Measurements from ENCODE around the gene SLC25A31. TPM values are rescaled to one million over a fixed set of nuclear protein-coding genes. Genes with fewer than 3 reads are reported as not detected.

Gene SLC25A31
- total RNA-seq, 1 donor from 2014 or later, result not detected

DNA sequence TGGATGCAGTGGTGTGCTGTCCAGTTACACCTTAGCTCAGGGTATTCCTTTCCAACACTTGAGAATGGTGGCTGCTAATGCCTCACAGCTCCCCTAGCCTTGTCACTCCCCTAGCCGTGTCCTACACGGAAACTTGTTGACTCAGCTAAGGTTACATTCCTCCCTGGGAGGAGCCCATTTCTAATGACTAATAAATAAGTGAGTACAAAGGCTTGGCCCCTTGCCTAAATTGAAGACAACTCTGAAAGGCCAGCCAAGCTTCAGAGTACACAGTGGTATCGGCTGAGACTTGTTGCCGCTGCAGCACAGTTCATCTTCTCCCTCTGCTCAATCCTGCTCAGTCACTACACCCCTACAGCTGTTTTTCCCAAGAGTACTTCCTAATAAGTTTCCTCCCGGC is 21.2 kb upstream of the SLC25A31 start:
- Mint-ChIP-seq H3K27me3 (ENCODE audit: low read depth) (no peaks in the 10 kb centered on the region), H3K36me3 (ENCODE audit: low read depth) (peaks cover 16% of the 10 kb centered on the region), H3K27ac (ENCODE audit: unreplicated experiment) (no peak overlapping the region), H3K4me3 (ENCODE audit: unreplicated experiment) (no peak overlapping the region), H3K9me3 (ENCODE audit: low read depth) (no peaks in the 10 kb centered on the region), H3K4me1 (ENCODE audit: low read depth) (peaks cover 4% of the 10 kb centered on the region)
- DNase-seq (ENCODE audit: low spot score), result no peak
- no peak for TF ChIP-seq CTCF (IDR thresholded peaks at IDR 0.05)

- no peak overlapping the region for H3K27ac Mint-ChIP-seq (ENCODE audit: unreplicated experiment)
- DNase-seq (ENCODE audit: low spot score), result no peak
- no peaks in the 10 kb centered on the region for H3K27me3 Mint-ChIP-seq (ENCODE audit: low read depth)
- peaks cover 19% of the 10 kb centered on the region for H3K36me3 Mint-ChIP-seq (ENCODE audit: low read depth)
- no peak for TF ChIP-seq CTCF (IDR thresholded peaks at IDR 0.05)
- H3K4me1 Mint-ChIP-seq (ENCODE audit: low read depth), result peaks cover 4% of the 10 kb centered on the region
- no peaks in the 10 kb centered on the region for H3K9me3 Mint-ChIP-seq (ENCODE audit: low read depth)
- H3K4me3 Mint-ChIP-seq (ENCODE audit: unreplicated experiment), result no peak overlapping the region
Observed at GRCh38 chr4:127709456-127709855, 20.7 kb upstream of the SLC25A31 start.

- no peaks in the 10 kb centered on the region for H3K27me3 Mint-ChIP-seq (ENCODE audit: low read depth)
- no peak overlapping the region for H3K4me3 Mint-ChIP-seq (ENCODE audit: unreplicated experiment)
- H3K27ac Mint-ChIP-seq (ENCODE audit: unreplicated experiment), result no peak overlapping the region
- DNase-seq (ENCODE audit: low spot score), result no peak
- no peak for TF ChIP-seq CTCF (IDR thresholded peaks at IDR 0.05)
- H3K9me3 Mint-ChIP-seq (ENCODE audit: low read depth), result no peaks in the 10 kb centered on the region
- peaks cover 4% of the 10 kb centered on the region for H3K4me1 Mint-ChIP-seq (ENCODE audit: low read depth)
- no peaks in the 10 kb centered on the region for H3K36me3 Mint-ChIP-seq (ENCODE audit: low read depth)
Observed at GRCh38 chr4:127731406-127731805, 1.2 kb downstream of the SLC25A31 start.

DNA sequence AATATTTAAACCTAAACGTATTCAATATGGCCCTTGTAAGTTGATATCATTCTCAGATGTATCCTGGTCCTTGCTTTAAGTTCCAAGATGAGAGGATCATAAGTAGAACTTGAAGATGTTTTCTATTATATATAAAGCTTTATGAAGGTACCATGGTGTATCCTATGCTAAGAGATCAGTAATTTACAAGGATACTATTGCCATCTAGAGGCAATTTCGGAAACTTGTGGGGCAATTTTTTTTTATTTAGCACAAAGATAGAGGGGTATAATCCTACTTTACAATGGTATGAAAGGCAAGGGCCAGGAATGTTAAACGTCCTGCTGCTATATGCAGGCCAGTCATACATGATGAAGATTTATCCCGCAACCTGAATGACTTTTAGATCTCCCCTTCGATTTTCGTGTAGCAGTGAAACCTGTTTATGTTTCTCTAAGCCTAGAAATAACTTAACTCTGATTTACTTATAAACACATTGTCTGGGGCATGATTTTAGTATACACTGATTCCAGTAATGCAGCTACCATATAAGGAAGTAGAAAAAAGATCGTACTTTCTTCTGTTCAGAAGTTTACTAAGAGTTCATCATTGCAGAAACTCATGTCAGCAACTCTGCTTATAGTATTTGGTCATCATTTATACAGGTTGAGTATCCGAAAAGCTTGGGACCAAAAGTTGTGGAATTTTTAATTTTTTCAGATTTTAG is 2.6 kb downstream of the SLC25A31 start:
- peaks cover 14% of the 10 kb centered on the region for H3K4me1 Mint-ChIP-seq (ENCODE audit: low read depth)
- H3K27me3 Mint-ChIP-seq (ENCODE audit: low read depth), result no peaks in the 10 kb centered on the region
- DNase-seq (ENCODE audit: low spot score), result no peak
- H3K4me3 Mint-ChIP-seq (ENCODE audit: unreplicated experiment), result no peak overlapping the region
- peak; percentile 91 for TF ChIP-seq CTCF (IDR thresholded peaks at IDR 0.05)
- H3K27ac Mint-ChIP-seq (ENCODE audit: unreplicated experiment), result no peak overlapping the region
- no peaks in the 10 kb centered on the region for H3K9me3 Mint-ChIP-seq (ENCODE audit: low read depth)
- H3K36me3 Mint-ChIP-seq (ENCODE audit: low read depth), result no peaks in the 10 kb centered on the region

DNA sequence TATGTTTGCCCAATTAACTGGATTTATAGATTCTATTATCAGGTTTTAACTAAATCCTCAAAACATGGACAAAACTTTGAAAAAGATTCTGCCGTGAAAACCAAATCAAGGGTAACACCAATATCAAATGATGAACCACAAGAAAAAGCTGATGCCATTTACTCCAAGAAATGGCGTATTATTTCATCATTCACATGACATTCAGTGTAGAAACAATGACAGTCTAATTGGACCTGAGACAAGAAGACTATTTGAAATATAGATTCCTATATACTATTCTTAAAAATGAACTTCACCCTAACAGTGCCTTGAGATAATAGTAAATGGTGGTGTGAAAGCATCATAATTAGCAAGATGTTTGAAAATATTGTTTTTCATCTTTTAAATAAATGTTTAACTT is 4.8 kb downstream of the SLC25A31 start:
- Mint-ChIP-seq H3K27me3 (ENCODE audit: low read depth) (no peaks in the 10 kb centered on the region), H3K9me3 (ENCODE audit: low read depth) (peaks cover 2% of the 10 kb centered on the region), H3K4me1 (ENCODE audit: low read depth) (peaks cover 10% of the 10 kb centered on the region), H3K4me3 (ENCODE audit: unreplicated experiment) (no peak overlapping the region), H3K36me3 (ENCODE audit: low read depth) (no peaks in the 10 kb centered on the region), H3K27ac (ENCODE audit: unreplicated experiment) (no peak overlapping the region)
- no peak for TF ChIP-seq CTCF (IDR thresholded peaks at IDR 0.05)
- DNase-seq (ENCODE audit: low spot score), result no peak
